H1 (cell line): ENCODE measurements around the gene RNASEL.
A peak's percentile ranks its signal among the peaks of the same experiment; 100 is the strongest.

Experiments
- CTCF ChIP-seq, 3 experiments: IDR thresholded peaks; 1 replicate in 2 of 3; 2 replicates in 1 of 3; pipeline versions ENCODE4 v1.5.1 to v1.6.1; 2011; ENCODE audit warnings: low read length in 3 of 3, mild to moderate bottlenecking in 3 of 3, inconsistent platforms in 2 of 3, low read depth in 1 of 3, moderate library complexity in 1 of 3; ENCODE audit not compliant: insufficient read depth in 1 of 3; ENCODE audit errors: control extremely low read depth in 1 of 3
- KDM1A ChIP-seq: fragments of 200-600, 300-600 bp; sonication (generic); IDR thresholded peaks from 2 replicates; pipeline ENCODE4 v1.7.1; 2016; ENCODE audit warnings: mild to moderate bottlenecking, low read length, borderline replicate concordance
- POLR2A ChIP-seq, 2 experiments: IDR thresholded peaks; 1 replicate in 1 of 2; 2 replicates in 1 of 2; pipeline ENCODE4 v1.6.1; 2011; ENCODE audit warnings: low read depth in 2 of 2, low read length in 2 of 2, mild to moderate bottlenecking in 2 of 2; ENCODE audit errors: control extremely low read depth in 1 of 2
- RAD21 ChIP-seq, 2 experiments: IDR thresholded peaks in 1 of 2; conservative IDR thresholded peaks in 1 of 2; 2 replicates each; pipeline ENCODE4 v1.6.1; 2011; ENCODE audit warnings: low read depth in 2 of 2, low read length in 2 of 2, improper control_type of control experiment in 1 of 2, inconsistent platforms in 1 of 2, mild to moderate bottlenecking in 1 of 2, moderate library complexity in 1 of 2

- TF ChIP-seq POLR2A (IDR thresholded peaks at IDR 0.05; ENCODE audit: control extremely low read depth in 1 of 2, low read depth in 2 of 2, low read length in 2 of 2): no peak
- TF ChIP-seq CTCF (IDR thresholded peaks at IDR 0.05; ENCODE audit: control extremely low read depth in 1 of 3, insufficient read depth in 1 of 3, low read depth in 1 of 3, low read length in 3 of 3): no peak
- peak; percentile 62; the same call in 1 of the 2 replicates for TF ChIP-seq KDM1A
- TF ChIP-seq RAD21 (IDR thresholded peaks at IDR 0.05 in 1 of 2, conservative IDR thresholded peaks at IDR 0.05 in 1 of 2; ENCODE audit: low read depth in 2 of 2, low read length in 2 of 2): no peak
Observed at GRCh38 chr1:182633031-182633430, 44.0 kb upstream of the RNASEL start.
